Esophagus squamous epithelium (tissue), 4 donors: ENCODE measurements around the gene B3GNT2.

Experiments used
- CTCF ChIP-seq, 6 experiments: fragments of 450-650 bp in 4 of 6; fragments of 200-600 bp in 2 of 6; sonication (generic) in 2 of 6; IDR thresholded peaks; one replicate each; pipeline ENCODE4 v1.5.1; 2016 to 2019; ENCODE audit warnings: antibody characterized with exemption in 6 of 6, mild to moderate bottlenecking in 4 of 6, moderate library complexity in 4 of 6
- POLR2A ChIP-seq, 4 donors: fragments of 450-650 bp; IDR thresholded peaks; one replicate each; pipeline ENCODE4 v1.6.1; 2017; ENCODE audit warnings: antibody characterized with exemption in 4 of 4, mild to moderate bottlenecking in 4 of 4, moderate library complexity in 3 of 4

DNA sequence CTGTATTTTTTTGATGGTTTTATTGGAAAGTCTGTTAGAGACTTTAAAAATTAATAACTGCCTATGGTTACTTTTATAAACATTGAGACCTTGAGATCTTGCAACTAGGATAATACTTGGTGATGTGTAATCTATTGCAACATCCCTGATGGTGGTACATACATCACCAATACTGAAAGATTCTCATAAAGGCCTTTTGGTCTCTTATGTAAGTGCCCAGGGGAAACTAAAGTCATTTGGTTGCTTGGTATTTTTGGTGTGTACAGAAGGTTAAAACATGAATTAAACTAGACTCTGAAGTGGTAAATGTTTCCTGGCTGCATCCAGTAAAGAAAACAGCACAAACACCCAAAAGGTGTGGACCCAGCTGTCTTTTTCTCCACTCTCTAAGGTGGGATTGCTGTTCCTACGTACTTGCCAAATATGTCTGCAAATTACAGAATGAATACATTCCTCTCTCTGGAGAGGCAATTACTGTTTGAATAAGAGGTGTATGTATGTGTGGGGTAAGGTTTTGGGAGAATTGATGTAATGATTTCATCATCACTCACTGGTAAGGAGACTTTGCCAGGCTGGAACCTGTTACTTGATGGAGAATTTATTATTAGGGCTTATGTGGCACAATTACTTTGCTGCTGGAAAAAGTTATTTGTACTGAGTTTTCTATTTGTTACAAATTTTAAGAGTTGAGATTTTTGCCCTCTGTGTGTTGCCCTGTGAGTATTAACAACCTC lies 3.6 kb downstream of the B3GNT2 start:
- no peak for TF ChIP-seq POLR2A (IDR thresholded peaks at IDR 0.05)
- no peak for TF ChIP-seq CTCF (IDR thresholded peaks at IDR 0.05)
